Astrocyte of the spinal cord (primary cell): ENCODE measurements around the gene CNOT3.

Experiments used
- DNase-seq: peaks from one replicate; pipeline ENCODE4 v3.0.0; 2011; ENCODE audit warnings: low read depth, low spot score
- H3K4me3 ChIP-seq: 2 replicates; pipeline ENCODE4 v1.5.1; 2011; ENCODE audit warnings: low read depth, mild to moderate bottlenecking, low read length, moderate library complexity
- in situ Hi-C: cut with HindIII; loops from 2 replicates; pipeline ENCODE4 v1.10.0; 2017; ENCODE audit warnings: low sequenced_read_pairs
- TF ChIP-seq, protein P1 (sequence below): IDR thresholded peaks from 2 replicates; pipeline ENCODE4 v1.5.1; 2012; ENCODE audit warnings: low read depth, mild to moderate bottlenecking, low read length, inconsistent platforms

Gene CNOT3

GRCh38 chr19:54138489-54139256 lies 1.1 kb downstream of the CNOT3 start:
- TF ChIP-seq, protein P1, sequence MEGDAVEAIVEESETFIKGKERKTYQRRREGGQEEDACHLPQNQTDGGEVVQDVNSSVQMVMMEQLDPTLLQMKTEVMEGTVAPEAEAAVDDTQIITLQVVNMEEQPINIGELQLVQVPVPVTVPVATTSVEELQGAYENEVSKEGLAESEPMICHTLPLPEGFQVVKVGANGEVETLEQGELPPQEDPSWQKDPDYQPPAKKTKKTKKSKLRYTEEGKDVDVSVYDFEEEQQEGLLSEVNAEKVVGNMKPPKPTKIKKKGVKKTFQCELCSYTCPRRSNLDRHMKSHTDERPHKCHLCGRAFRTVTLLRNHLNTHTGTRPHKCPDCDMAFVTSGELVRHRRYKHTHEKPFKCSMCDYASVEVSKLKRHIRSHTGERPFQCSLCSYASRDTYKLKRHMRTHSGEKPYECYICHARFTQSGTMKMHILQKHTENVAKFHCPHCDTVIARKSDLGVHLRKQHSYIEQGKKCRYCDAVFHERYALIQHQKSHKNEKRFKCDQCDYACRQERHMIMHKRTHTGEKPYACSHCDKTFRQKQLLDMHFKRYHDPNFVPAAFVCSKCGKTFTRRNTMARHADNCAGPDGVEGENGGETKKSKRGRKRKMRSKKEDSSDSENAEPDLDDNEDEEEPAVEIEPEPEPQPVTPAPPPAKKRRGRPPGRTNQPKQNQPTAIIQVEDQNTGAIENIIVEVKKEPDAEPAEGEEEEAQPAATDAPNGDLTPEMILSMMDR, result no peak
- in situ Hi-C loops, result no loop called here
- no peak for DNase-seq
- H3K4me3 ChIP-seq, result peak overlapping the region; percentile 78

DNA sequence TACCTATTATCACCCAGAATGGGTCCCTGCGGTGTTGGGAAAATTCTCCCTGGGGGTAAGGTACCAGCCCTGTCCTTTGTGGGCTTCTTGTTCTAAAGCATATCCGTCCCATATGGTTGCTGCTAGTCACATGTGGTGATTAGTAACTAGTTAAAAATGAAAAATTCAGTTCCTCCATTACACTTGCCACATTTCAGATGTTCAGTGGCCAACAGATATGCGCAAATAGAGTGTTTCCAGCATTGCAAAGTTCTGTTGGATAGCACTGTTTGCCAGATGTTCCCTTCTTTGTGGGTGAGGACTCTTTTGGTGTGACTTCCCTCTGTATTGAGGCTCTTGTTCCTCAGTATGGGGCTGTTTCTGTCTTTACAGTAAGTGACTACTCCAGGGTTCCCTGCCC lies 3.8 kb downstream of the CNOT3 start:
- TF ChIP-seq, protein P1, result no peak
- in situ Hi-C loops, result no loop called here

GRCh38 chr19:54142166-54142780 lies 4.7 kb downstream of the CNOT3 start:
- H3K4me3 ChIP-seq, result no peak overlapping the region
- DNase-seq, result no peak
- in situ Hi-C loops, result no loop called here
- TF ChIP-seq, protein P1, result no peak

More for the DNA sequence above, 3.8 kb downstream of the CNOT3 start:
- DNase-seq, result no peak
- no peak overlapping the region for H3K4me3 ChIP-seq

- in situ Hi-C loops, result no loop called here
- H3K4me3 ChIP-seq, result no peak overlapping the region
- TF ChIP-seq, protein P1, result no peak
- no peak for DNase-seq
Observed at GRCh38 chr19:54145541-54146158, 8.1 kb downstream of the CNOT3 start.

DNA sequence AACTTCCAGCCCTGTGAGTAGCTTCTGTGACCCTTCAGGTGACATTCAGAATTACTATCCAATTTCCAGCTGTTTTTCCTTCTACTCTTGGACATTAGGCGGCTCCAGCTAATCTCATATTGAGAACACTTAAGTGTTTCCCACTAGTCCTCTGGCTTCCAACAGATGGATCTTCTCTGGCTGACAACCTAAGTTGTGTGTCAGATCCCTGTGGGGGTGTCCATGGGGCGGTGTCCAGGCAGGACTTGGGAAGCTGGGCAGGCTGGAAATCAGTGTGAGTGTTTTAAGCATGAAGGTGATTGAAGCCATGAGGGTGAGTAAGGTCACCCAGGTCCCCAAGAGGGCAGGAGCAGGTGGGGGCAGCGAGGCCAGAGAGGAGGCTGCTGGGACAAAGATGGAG lies 10.1 kb downstream of the CNOT3 start:
- DNase-seq, result no peak

DNA sequence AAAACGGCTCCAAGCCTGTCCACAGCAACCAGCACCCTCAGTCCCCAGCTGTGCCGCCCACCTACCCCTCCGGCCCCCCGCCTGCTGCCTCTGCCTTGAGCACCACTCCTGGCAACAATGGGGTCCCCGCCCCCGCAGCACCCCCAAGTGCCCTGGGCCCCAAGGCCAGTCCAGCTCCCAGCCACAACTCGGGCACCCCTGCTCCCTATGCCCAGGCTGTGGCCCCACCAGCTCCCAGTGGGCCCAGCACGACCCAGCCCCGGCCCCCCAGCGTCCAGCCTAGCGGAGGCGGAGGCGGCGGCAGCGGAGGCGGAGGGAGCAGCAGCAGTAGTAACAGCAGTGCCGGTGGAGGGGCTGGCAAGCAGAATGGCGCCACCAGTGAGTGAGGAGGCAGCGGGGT lies 10.6 kb downstream of the CNOT3 start:
- in situ Hi-C loops, result no loop called here
- TF ChIP-seq, protein P1, result no peak
- DNase-seq, result no peak
- no peak overlapping the region for H3K4me3 ChIP-seq

More for the DNA sequence above, 10.1 kb downstream of the CNOT3 start:
- TF ChIP-seq, protein P1, result no peak
- in situ Hi-C loops, result no loop called here
- H3K4me3 ChIP-seq, result no peak overlapping the region
